GM18526 (cell line): ENCODE data around the gene ANXA11.

ENCODE experiments used
- POLR2A ChIP-seq: IDR thresholded peaks from 3 replicates; pipeline ENCODE4 v1.6.1; 2011; ENCODE audit not compliant: insufficient read length; ENCODE audit errors: extremely low read depth

ANXA11 gene

DNA sequence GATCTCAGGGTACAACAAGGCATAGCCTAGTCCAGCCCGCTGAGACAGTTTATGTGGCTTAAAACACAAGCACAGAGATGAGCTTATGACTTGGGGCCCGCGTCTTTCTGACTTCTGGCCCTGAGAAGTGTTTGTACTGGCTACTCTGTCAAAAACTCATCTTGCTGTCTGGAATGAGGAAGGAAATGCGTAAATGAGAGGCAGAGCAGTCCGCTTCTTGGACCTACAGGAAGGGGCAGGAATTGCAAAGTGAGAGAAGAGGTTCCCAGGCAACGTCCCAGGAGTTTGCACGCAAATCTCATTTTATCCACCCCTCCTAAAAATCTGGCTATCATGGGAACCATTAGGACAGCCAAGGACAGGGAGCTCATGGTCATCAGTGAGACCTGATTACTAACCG, 5.5 kb downstream of the ANXA11 start:
- no peak for TF ChIP-seq POLR2A

DNA sequence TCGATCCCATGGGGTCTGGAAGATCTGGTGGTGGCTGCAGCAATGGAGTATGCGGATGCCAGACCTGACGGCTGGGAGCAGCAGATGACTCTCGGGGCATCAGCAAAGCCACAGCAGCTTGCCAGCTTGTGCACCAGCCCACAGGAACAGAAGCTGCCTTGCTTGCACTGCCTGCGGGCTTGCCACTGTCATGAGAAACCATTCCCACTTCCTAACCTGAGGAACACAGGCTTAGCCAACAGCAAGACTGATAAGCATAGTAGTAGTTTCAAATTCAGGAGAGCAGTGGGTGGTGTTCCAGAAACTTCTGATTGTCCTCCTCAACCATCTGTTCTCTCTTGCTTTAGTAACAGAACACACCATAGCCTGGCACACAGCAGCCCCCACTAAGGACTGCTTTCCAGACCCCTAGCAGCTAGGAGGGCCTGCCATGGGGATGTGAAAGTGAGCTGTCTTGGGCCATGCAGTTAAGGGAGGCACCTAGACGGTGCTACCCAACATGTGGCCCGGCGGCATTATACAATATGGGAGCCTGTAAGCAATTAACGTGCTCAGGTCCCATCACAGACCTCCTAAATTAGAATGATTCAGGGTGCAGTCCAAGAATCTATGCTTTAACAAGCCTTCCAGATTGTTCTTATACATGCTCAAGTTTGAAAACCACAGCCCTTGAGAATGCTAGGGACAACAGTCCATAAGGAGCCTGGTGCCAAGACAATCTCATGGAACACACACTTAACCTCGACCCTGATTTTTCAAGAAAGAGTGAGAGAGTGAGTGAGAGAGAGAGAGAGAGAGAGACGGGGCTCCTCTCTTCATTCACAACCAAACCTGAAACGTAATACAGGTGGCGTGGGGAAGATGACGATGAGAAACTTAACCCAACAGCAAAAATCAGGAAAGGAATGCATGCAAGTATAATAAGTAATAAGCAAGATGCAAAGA, 7.1 kb downstream of the ANXA11 start:
- TF ChIP-seq POLR2A: no peak

- no peak for TF ChIP-seq POLR2A
These were observed 8.4 kb downstream of the ANXA11 start for GRCh38 chr10:80196950-80197315.

DNA sequence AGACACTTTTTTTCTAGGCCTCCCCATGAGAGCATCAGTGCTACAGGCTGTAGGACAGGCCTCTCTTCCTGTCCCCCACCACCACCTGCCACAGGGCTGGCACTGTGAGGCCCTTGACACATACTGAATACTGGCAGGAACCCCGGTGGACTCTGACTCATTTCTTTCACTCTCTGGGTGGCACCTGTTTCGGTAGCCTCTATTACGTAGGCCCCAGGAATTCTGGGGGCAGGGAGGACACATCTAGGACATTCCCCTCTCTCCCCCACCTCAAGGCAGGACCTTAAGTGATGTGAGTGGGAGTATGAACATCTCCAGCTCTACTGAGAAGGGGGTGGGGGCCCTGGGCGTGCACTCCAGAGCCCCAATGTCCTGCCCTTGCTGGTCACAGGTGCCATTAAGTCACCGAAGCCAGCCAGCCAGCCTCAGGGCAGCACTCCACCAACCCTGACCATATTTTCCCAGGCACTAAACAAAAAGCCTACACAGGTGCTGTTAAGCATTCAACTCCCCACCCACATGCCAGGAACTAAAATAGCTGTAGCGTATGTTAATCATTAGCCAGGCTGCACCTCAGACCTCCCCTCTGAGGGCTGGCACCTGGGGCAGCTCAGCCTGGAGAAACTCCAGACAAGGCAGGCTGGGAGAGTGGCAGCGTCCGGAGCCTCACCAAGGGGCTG, 8.9 kb downstream of the ANXA11 start:
- TF ChIP-seq POLR2A: peak; percentile 53

GRCh38 chr10:80195046-80195574, 10.2 kb downstream of the ANXA11 start:
- TF ChIP-seq POLR2A: no peak

GRCh38 chr10:80194373-80195045, 10.8 kb downstream of the ANXA11 start:
- TF ChIP-seq POLR2A: no peak

GRCh38 chr10:80192553-80192952, 12.8 kb downstream of the ANXA11 start:
- no peak for TF ChIP-seq POLR2A

DNA sequence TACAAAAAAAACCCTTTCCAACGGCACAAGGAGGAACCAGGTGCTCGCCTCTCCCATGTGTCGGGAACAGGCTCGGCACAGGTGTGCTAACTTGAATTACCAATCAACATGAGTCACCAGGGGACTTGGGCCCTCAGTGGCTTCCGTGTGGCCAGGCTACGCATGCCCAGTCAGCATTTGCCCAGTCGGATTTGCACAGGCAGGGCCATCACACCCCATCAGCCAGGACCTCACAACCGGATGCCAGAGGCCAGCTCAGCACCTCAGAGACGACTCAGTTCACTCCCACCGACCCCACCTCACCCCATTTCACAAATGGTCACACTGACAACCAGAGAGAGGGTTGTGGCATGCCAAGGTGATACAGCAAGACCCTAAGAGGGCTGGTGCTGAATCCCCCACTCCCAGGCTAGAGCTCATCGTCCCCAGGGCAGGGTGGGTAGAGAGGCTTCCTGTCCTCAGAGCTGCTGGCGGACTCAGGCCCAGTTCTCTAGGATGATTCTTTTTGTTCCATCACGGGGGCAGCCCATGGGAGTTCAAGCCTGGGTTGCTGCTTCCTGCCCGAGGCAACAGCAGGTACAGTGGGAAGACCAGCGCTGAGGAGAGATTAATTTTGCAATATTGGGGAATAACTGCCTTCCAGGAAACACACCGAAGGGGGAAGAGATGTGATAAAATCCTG, 13.6 kb downstream of the ANXA11 start:
- TF ChIP-seq POLR2A: no peak

DNA sequence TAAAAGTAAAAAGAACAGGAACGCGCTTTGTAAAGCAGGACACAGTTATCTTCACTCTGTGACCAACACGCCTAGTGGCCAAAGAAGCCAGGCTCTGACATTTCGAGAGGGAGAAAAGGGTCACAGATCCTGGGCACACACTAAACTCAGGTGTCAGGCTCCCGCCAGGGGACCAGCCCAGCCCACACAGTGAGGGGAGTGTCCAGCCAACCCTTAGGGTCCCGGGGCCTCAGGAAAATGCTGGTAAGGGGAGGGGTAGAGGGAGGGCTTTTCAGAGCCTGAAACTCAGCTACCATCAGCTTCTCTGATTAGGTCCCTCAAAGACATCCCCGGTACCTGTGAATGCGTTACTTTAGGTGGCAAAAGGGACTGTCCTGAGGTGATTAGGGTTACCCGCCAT, 16.6 kb downstream of the ANXA11 start:
- TF ChIP-seq POLR2A: no peak

- TF ChIP-seq POLR2A: peak; percentile 35
These were observed 17.6 kb downstream of the ANXA11 start for GRCh38 chr10:80187465-80188409.

- no peak for TF ChIP-seq POLR2A
These were observed 18.3 kb downstream of the ANXA11 start for GRCh38 chr10:80187060-80187459.

GRCh38 chr10:80186364-80187012, 18.8 kb downstream of the ANXA11 start:
- no peak for TF ChIP-seq POLR2A

DNA sequence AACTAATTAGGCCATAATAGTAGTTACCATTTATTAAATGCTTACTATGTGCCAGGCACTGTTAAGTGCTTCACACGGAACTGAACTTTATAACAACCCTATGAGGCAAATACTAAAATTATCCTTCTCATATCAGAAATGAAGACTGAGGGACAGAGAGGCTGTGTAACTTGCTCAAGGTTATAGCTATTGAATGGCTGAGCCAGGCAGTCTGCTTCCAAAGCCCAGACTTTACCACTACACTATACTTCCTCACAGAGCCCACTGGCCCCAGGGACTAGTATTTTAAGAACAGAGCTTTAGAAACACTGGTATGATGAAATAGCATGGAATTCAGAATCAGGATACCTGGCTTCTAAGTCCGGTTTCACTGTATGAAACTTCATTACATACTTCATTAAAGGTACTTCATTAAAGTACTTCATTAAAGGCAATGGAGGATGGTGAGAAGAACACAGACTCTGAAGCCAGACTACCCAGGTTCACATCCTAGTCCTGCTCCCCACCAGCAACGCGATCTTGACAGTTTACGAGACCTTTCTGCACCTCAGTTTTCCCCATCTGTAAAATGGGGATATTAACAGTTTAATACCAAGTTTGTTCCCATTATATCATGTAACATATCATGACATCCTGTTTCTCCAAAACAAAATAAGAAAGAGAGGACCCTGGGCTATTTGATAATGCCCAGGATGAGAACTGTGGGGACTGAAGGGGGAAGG, 19.6 kb downstream of the ANXA11 start:
- TF ChIP-seq POLR2A: no peak

- no peak for TF ChIP-seq POLR2A
These were observed 21.0 kb downstream of the ANXA11 start for GRCh38 chr10:80184291-80184690.
